Astrocyte (in vitro differentiated cells and primary cell): Measurements from ENCODE around the gene WASF2. TPM values are rescaled to one million over a fixed set of nuclear protein-coding genes. Genes with fewer than 3 reads are reported as not detected.

Source experiments
- DNase-seq: peaks from one replicate; pipeline ENCODE4 v3.0.0-alpha.2; 2010; ENCODE audit warnings: low read depth
- FAIRE-seq: peaks from 2 replicates; lab custom pipeline; 2011; peaks lifted over from hg19 to GRCh38; lab: Jason Lieb, UNC
- H2AFZ ChIP-seq: 2 replicates; pipeline ENCODE4 v1.6.0; 2012; ENCODE audit warnings: low read depth, low read length, inconsistent platforms
- H3K27ac ChIP-seq: 2 replicates; pipeline ENCODE4 v1.5.1; 2011; ENCODE audit warnings: low read depth, low read length, inconsistent platforms
- H3K27me3 ChIP-seq: 2 replicates; pipeline ENCODE4 v1.6.0; 2011; ENCODE audit warnings: low read length, inconsistent platforms; ENCODE audit not compliant: insufficient read depth
- H3K36me3 ChIP-seq: 2 replicates; pipeline ENCODE4 v1.5.1; 2011; ENCODE audit warnings: low read length, inconsistent platforms; ENCODE audit not compliant: insufficient read depth
- H3K4me1 ChIP-seq: 2 replicates; pipeline ENCODE4 v1.5.1; 2011; ENCODE audit warnings: low read length, inconsistent platforms; ENCODE audit not compliant: insufficient read depth
- H3K4me2 ChIP-seq: 2 replicates; pipeline ENCODE4 v1.6.0; 2012; ENCODE audit warnings: low read length, inconsistent platforms
- H3K4me3 ChIP-seq: 2 replicates; pipeline ENCODE4 v1.5.1; 2011; ENCODE audit warnings: low read depth, mild to moderate bottlenecking, low read length, inconsistent platforms; ENCODE audit not compliant: insufficient read depth
- H3K79me2 ChIP-seq: 2 replicates; pipeline ENCODE4 v1.6.0; 2012; ENCODE audit warnings: mild to moderate bottlenecking, low read length, inconsistent platforms; ENCODE audit not compliant: insufficient read depth
- H3K9ac ChIP-seq: 2 replicates; pipeline ENCODE4 v1.6.0; 2012; ENCODE audit warnings: mild to moderate bottlenecking, low read length, inconsistent platforms
- H3K9me3 ChIP-seq: 2 replicates; pipeline ENCODE4 v1.5.1; 2012; ENCODE audit warnings: low read depth, mild to moderate bottlenecking, low read length, inconsistent platforms; ENCODE audit not compliant: insufficient read depth
- H4K20me1 ChIP-seq: 2 replicates; pipeline ENCODE4 v1.6.0; 2012; ENCODE audit warnings: low read length, inconsistent platforms; ENCODE audit not compliant: insufficient read depth
- H3K27ac Mint-ChIP-seq: one replicate; pipeline ENCODE4 v1.8.0; 2021; ENCODE audit warnings: mild to moderate bottlenecking, mixed read lengths; ENCODE audit not compliant: unreplicated experiment
- H3K27me3 Mint-ChIP-seq: one replicate; pipeline ENCODE4 v1.8.0; 2021; ENCODE audit warnings: low read depth, mixed read lengths; ENCODE audit not compliant: unreplicated experiment
- H3K36me3 Mint-ChIP-seq: one replicate; pipeline ENCODE4 v1.8.0; 2021; ENCODE audit warnings: low read depth, mixed read lengths; ENCODE audit not compliant: unreplicated experiment
- H3K4me1 Mint-ChIP-seq: one replicate; pipeline ENCODE4 v1.8.0; 2021; ENCODE audit warnings: low read depth, mixed read lengths; ENCODE audit not compliant: unreplicated experiment
- H3K4me3 Mint-ChIP-seq: one replicate; pipeline ENCODE4 v1.8.0; 2021; ENCODE audit warnings: mild to moderate bottlenecking, moderate library complexity, mixed read lengths; ENCODE audit not compliant: unreplicated experiment
- H3K9me3 Mint-ChIP-seq: one replicate; pipeline ENCODE4 v1.8.0; 2021; ENCODE audit warnings: mild to moderate bottlenecking, mixed read lengths; ENCODE audit not compliant: unreplicated experiment
- EZH2 ChIP-seq: IDR thresholded peaks from 2 replicates; pipeline ENCODE4 v1.6.1; 2012; ENCODE audit warnings: mild to moderate bottlenecking, low read length, inconsistent platforms; ENCODE audit not compliant: insufficient read depth
- total RNA-seq: library from RNA; stranded (reverse); gene quantifications from 2 replicates; pipeline ENCODE4 v1.2.1, GENCODE V29; 2021
- TF ChIP-seq, protein P1 (sequence below): IDR thresholded peaks from 2 replicates; pipeline ENCODE4 v1.5.1; 2011; ENCODE audit warnings: low read depth, mild to moderate bottlenecking, inconsistent platforms, low read length, moderate library complexity; ENCODE audit not compliant: insufficient read depth

The WASF2 gene
- total RNA-seq, 1 donor from 2014 or later: 86.9 TPM

DNA sequence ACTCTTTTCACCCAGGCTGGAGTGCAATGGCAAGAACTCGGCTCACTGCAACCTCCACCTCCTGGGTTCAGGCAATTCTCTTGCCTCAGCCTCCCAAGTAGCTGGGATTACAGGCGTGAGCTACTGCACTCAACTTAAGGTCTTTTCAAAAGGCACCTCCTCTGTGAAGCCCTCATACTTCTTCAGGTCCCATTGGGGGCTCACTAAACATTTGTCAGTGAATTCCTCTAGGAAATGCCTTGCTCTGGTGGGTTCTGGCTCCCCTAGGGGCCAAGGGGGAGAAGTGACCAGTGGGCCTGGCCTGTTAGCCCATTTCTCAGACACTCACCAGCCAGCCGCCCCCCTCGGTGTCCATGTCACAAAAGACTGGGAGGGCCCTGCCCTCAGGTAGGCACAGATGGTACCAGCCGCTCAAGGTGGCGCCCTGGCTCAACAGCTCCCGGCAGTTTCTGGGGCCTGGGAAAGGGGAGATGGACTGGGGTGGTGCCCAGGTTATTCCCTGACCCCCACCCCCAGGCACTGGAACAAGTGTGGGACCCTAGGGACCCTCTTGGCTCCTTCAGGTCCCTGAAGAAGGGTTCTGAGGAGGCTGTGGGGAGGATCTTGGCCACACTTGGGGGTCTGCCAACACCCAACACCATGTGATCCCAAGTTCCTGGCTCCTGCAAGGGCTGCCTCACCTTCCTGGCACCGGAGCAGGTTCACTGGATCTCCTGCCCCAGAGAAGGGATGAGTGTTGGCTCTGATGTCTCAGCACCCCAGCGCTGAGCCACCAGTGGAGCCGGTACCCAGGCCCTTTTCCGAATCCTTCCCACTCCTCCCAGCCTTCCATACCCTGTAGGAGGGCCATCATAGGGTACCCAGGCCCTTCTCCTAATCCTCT, 116.9 kb downstream of the WASF2 start:
- H3K4me2 ChIP-seq: no peak overlapping the region
- no peaks in the 10 kb centered on the region for H3K36me3 ChIP-seq
- no peaks in the 10 kb centered on the region for H4K20me1 ChIP-seq
- no peak for DNase-seq
- H3K4me1 ChIP-seq: no peaks in the 10 kb centered on the region
- Mint-ChIP-seq H3K4me1 (no peaks in the 10 kb centered on the region), H3K27ac (no peak overlapping the region), H3K36me3 (no peaks in the 10 kb centered on the region), H3K4me3 (no peak overlapping the region), H3K9me3 (no peaks in the 10 kb centered on the region), H3K27me3 (peaks cover 12% of the 10 kb centered on the region)
- no peak overlapping the region for H3K27ac ChIP-seq
- FAIRE-seq: no peak
- TF ChIP-seq, protein P1, sequence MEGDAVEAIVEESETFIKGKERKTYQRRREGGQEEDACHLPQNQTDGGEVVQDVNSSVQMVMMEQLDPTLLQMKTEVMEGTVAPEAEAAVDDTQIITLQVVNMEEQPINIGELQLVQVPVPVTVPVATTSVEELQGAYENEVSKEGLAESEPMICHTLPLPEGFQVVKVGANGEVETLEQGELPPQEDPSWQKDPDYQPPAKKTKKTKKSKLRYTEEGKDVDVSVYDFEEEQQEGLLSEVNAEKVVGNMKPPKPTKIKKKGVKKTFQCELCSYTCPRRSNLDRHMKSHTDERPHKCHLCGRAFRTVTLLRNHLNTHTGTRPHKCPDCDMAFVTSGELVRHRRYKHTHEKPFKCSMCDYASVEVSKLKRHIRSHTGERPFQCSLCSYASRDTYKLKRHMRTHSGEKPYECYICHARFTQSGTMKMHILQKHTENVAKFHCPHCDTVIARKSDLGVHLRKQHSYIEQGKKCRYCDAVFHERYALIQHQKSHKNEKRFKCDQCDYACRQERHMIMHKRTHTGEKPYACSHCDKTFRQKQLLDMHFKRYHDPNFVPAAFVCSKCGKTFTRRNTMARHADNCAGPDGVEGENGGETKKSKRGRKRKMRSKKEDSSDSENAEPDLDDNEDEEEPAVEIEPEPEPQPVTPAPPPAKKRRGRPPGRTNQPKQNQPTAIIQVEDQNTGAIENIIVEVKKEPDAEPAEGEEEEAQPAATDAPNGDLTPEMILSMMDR: peak; percentile 13
- no peak for TF ChIP-seq EZH2
- no peak overlapping the region for H3K9ac ChIP-seq
- no peaks in the 10 kb centered on the region for H3K9me3 ChIP-seq
- no peaks in the 10 kb centered on the region for H3K27me3 ChIP-seq
- no peak overlapping the region for H3K4me3 ChIP-seq
- no peak overlapping the region for H2AFZ ChIP-seq
- H3K79me2 ChIP-seq: no peaks in the 10 kb centered on the region

DNA sequence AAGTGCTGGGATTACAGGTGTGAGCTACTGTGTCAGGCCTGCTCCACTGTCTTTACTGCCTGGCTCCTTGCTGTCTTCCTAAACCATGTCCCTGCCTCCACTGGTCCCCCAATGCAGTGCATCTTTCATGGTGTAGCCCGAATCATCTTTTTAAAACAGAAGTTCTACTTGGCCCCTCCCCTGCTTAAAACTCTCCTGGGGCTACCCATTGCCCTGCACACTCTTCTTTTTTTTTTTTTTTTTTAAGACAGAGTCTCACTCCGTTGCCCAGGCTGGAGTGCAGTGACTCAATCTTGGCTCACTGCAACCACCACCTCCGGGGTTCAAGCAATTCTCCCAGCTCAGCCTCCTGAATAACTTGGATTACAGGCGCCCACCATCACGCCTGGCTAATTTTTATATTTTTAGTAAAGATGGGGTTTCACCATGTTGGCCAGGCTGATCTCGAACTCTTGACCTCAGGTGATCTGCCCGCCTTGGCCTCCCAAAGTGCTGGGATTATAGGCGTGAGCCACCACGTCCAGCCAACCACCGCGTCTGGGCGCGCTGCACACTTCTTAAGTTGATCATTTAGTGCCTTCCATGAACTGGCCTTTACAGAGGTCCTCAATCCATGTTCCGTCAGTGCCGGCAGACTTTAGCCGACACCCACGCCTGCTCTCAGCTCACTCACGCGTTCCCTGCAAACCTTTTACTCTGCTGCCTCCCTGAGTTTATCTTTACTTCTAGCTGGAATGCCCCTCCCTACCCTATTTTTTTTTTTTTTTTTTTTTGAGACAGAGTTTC, 117.8 kb downstream of the WASF2 start:
- H3K4me1 ChIP-seq: peaks cover under 1% of the 10 kb centered on the region
- Mint-ChIP-seq H3K36me3 (no peaks in the 10 kb centered on the region), H3K27me3 (peaks cover 12% of the 10 kb centered on the region), H3K9me3 (no peaks in the 10 kb centered on the region), H3K27ac (no peak overlapping the region), H3K4me1 (no peaks in the 10 kb centered on the region), H3K4me3 (no peak overlapping the region)
- no peak overlapping the region for H3K4me3 ChIP-seq
- FAIRE-seq: no peak
- no peaks in the 10 kb centered on the region for H3K79me2 ChIP-seq
- no peak for DNase-seq
- H2AFZ ChIP-seq: no peak overlapping the region
- no peaks in the 10 kb centered on the region for H4K20me1 ChIP-seq
- TF ChIP-seq, protein P1: no peak
- no peak overlapping the region for H3K9ac ChIP-seq
- no peak overlapping the region for H3K27ac ChIP-seq
- H3K4me2 ChIP-seq: no peak overlapping the region
- H3K27me3 ChIP-seq: no peaks in the 10 kb centered on the region
- no peaks in the 10 kb centered on the region for H3K36me3 ChIP-seq
- no peaks in the 10 kb centered on the region for H3K9me3 ChIP-seq
